GM19438 (cell line): ENCODE measurements around the gene ADAMTS5.

ENCODE experiments used
- ATAC-seq: cut with Tn5 transposase; IDR thresholded peaks from one replicate; pipeline ENCODE4 v1.9.1; 2021; ENCODE audit warnings: low read depth; ENCODE audit not compliant: unreplicated experiment

The ADAMTS5 gene

GRCh38 chr21:26949830-26950229 lies 17.1 kb downstream of the ADAMTS5 start:
- ATAC-seq: no peak

GRCh38 chr21:26948194-26948593 lies 18.7 kb downstream of the ADAMTS5 start:
- ATAC-seq: no peak

GRCh38 chr21:26946744-26947446 lies 20.0 kb downstream of the ADAMTS5 start:
- ATAC-seq: no peak

GRCh38 chr21:26945916-26946675 lies 20.8 kb downstream of the ADAMTS5 start:
- ATAC-seq: no peak

GRCh38 chr21:26943921-26944320 lies 23.0 kb downstream of the ADAMTS5 start:
- no peak for ATAC-seq

GRCh38 chr21:26941421-26941820 lies 25.5 kb downstream of the ADAMTS5 start:
- ATAC-seq: no peak

GRCh38 chr21:26939601-26940111 lies 27.2 kb downstream of the ADAMTS5 start:
- no peak for ATAC-seq

GRCh38 chr21:26936641-26937040 lies 30.2 kb downstream of the ADAMTS5 start:
- no peak for ATAC-seq

- ATAC-seq: no peak
Measured at GRCh38 chr21:26935977-26936376, 30.9 kb downstream of the ADAMTS5 start.

- ATAC-seq: no peak
Measured at GRCh38 chr21:26934383-26934782, 32.5 kb downstream of the ADAMTS5 start.

GRCh38 chr21:26933448-26933847 lies 33.4 kb downstream of the ADAMTS5 start:
- no peak for ATAC-seq

- no peak for ATAC-seq
Measured at GRCh38 chr21:26925636-26926035, 41.3 kb downstream of the ADAMTS5 start.

GRCh38 chr21:26925122-26925521 lies 41.8 kb downstream of the ADAMTS5 start:
- ATAC-seq: no peak

- ATAC-seq: no peak
Measured at GRCh38 chr21:26923986-26924385, 42.9 kb downstream of the ADAMTS5 start.

- no peak for ATAC-seq
Measured at GRCh38 chr21:26920055-26920454, 46.8 kb downstream of the ADAMTS5 start.

GRCh38 chr21:26918323-26919079 lies 48.4 kb downstream of the ADAMTS5 start:
- no peak for ATAC-seq

GRCh38 chr21:26916799-26917198 lies 50.1 kb downstream of the ADAMTS5 start:
- no peak for ATAC-seq

GRCh38 chr21:26914557-26914956 lies 52.3 kb downstream of the ADAMTS5 start:
- ATAC-seq: no peak

GRCh38 chr21:26912466-26912865 lies 54.4 kb downstream of the ADAMTS5 start:
- no peak for ATAC-seq

GRCh38 chr21:26909972-26910371 lies 56.9 kb downstream of the ADAMTS5 start:
- ATAC-seq: no peak

GRCh38 chr21:26900980-26901379 lies 65.9 kb downstream of the ADAMTS5 start:
- no peak for ATAC-seq
